IPS-11a (cell line): Measurements from ENCODE around the gene USP20.
A peak's percentile ranks its signal among the peaks of the same experiment; 100 is the strongest.
"Not testable (repeated sequence)": the region's sequence is repeated elsewhere in the genome, so short reads cannot be mapped to it uniquely, and the experiment has no call there.

Experiments
- H3K4me3 ChIP-seq: one replicate; pipeline ENCODE4 v1.5.1; 2013; ENCODE audit warnings: low read depth, low read length, control low read depth

Gene USP20

GRCh38 chr9:129888293-129889121 lies 53.2 kb downstream of the USP20 start:
- no peak overlapping the region for H3K4me3 ChIP-seq

GRCh38 chr9:129889122-129889940 lies 54.1 kb downstream of the USP20 start:
- no peak overlapping the region for H3K4me3 ChIP-seq

GRCh38 chr9:129889941-129890717 lies 54.9 kb downstream of the USP20 start:
- H3K4me3 ChIP-seq = peak overlapping the region; percentile 13

- not testable (repeated sequence) for H3K4me3 ChIP-seq
Measured at GRCh38 chr9:129890718-129891299, 55.6 kb downstream of the USP20 start.

GRCh38 chr9:129891569-129891968 lies 56.3 kb downstream of the USP20 start:
- no peak overlapping the region for H3K4me3 ChIP-seq

- H3K4me3 ChIP-seq = no peak overlapping the region
Measured at GRCh38 chr9:129894120-129894823, 59.0 kb downstream of the USP20 start.

GRCh38 chr9:129895376-129896268 lies 60.4 kb downstream of the USP20 start:
- H3K4me3 ChIP-seq = no peak overlapping the region

GRCh38 chr9:129897263-129897662 lies 62.0 kb downstream of the USP20 start:
- no peak overlapping the region for H3K4me3 ChIP-seq

GRCh38 chr9:129898185-129898584 lies 62.9 kb downstream of the USP20 start:
- no peak overlapping the region for H3K4me3 ChIP-seq

GRCh38 chr9:129899620-129900019 lies 64.4 kb downstream of the USP20 start:
- no peak overlapping the region for H3K4me3 ChIP-seq

- H3K4me3 ChIP-seq = no peak overlapping the region
Measured at GRCh38 chr9:129900263-129901027, 65.2 kb downstream of the USP20 start.

GRCh38 chr9:129901993-129902739 lies 66.9 kb downstream of the USP20 start:
- no peak overlapping the region for H3K4me3 ChIP-seq

GRCh38 chr9:129902740-129903134 lies 67.5 kb downstream of the USP20 start:
- H3K4me3 ChIP-seq = no peak overlapping the region

- no peak overlapping the region for H3K4me3 ChIP-seq
Measured at GRCh38 chr9:129904734-129905133, 69.5 kb downstream of the USP20 start.

GRCh38 chr9:129906298-129906697 lies 71.0 kb downstream of the USP20 start:
- no peak overlapping the region for H3K4me3 ChIP-seq

GRCh38 chr9:129907201-129907600 lies 71.9 kb downstream of the USP20 start:
- H3K4me3 ChIP-seq = no peak overlapping the region

GRCh38 chr9:129908906-129909305 lies 73.6 kb downstream of the USP20 start:
- no peak overlapping the region for H3K4me3 ChIP-seq

GRCh38 chr9:129909851-129910250 lies 74.6 kb downstream of the USP20 start:
- no peak overlapping the region for H3K4me3 ChIP-seq
